ENCODE data around the gene CEP72. TPM values are rescaled to one million over a fixed set of nuclear protein-coding genes. Genes with fewer than 3 reads are reported as not detected.

Gene CEP72
- total RNA-seq, 1 experiment from 2014 or later, result 11.0 TPM

GRCh38 chr5:638501-639252 lies 26.5 kb downstream of the CEP72 start:
- DNase-seq (ENCODE audit: low read depth), result no peak

GRCh38 chr5:639253-639530 lies 27.1 kb downstream of the CEP72 start:
- no peak for DNase-seq (ENCODE audit: low read depth)

- no peak for DNase-seq (ENCODE audit: low read depth)
Observed at GRCh38 chr5:639584-640213, 27.6 kb downstream of the CEP72 start.

GRCh38 chr5:640461-641330 lies 28.6 kb downstream of the CEP72 start:
- DNase-seq (ENCODE audit: low read depth), result no peak

- no peak for DNase-seq (ENCODE audit: low read depth)
Observed at GRCh38 chr5:641331-641765, 29.2 kb downstream of the CEP72 start.

- DNase-seq (ENCODE audit: low read depth), result no peak
Observed at GRCh38 chr5:642481-642880, 30.3 kb downstream of the CEP72 start.

- DNase-seq (ENCODE audit: low read depth), result no peak
Observed at GRCh38 chr5:643351-643801, 31.2 kb downstream of the CEP72 start.

- DNase-seq (ENCODE audit: low read depth), result no peak
Observed at GRCh38 chr5:643811-644271, 31.7 kb downstream of the CEP72 start.

- no peak for DNase-seq (ENCODE audit: low read depth)
Observed at GRCh38 chr5:644509-644908, 32.4 kb downstream of the CEP72 start.

- DNase-seq (ENCODE audit: low read depth), result no peak
Observed at GRCh38 chr5:644971-645370, 32.8 kb downstream of the CEP72 start.

- no peak for DNase-seq (ENCODE audit: low read depth)
Observed at GRCh38 chr5:645421-645820, 33.3 kb downstream of the CEP72 start.

GRCh38 chr5:646396-647201 lies 34.5 kb downstream of the CEP72 start:
- DNase-seq (ENCODE audit: low read depth), result no peak

- DNase-seq (ENCODE audit: low read depth), result no peak
Observed at GRCh38 chr5:647311-647710, 35.2 kb downstream of the CEP72 start.

- no peak for DNase-seq (ENCODE audit: low read depth)
Observed at GRCh38 chr5:647727-648126, 35.6 kb downstream of the CEP72 start.

GRCh38 chr5:651296-652022 lies 39.3 kb downstream of the CEP72 start:
- no peak for DNase-seq (ENCODE audit: low read depth)

- no peak for DNase-seq (ENCODE audit: low read depth)
Observed at GRCh38 chr5:652023-652515, 39.9 kb downstream of the CEP72 start.

GRCh38 chr5:652773-653350 lies 40.7 kb downstream of the CEP72 start:
- DNase-seq (ENCODE audit: low read depth), result no peak

- DNase-seq (ENCODE audit: low read depth), result no peak
Observed at GRCh38 chr5:654071-654778, 42.1 kb downstream of the CEP72 start.

- DNase-seq (ENCODE audit: low read depth), result no peak
Observed at GRCh38 chr5:655406-655805, 43.3 kb downstream of the CEP72 start.

GRCh38 chr5:657570-657969 lies 45.4 kb downstream of the CEP72 start:
- peak; percentile 95 for DNase-seq (ENCODE audit: low read depth)
